ENCODE measurements around the gene SCN2B.

The SCN2B gene

DNA sequence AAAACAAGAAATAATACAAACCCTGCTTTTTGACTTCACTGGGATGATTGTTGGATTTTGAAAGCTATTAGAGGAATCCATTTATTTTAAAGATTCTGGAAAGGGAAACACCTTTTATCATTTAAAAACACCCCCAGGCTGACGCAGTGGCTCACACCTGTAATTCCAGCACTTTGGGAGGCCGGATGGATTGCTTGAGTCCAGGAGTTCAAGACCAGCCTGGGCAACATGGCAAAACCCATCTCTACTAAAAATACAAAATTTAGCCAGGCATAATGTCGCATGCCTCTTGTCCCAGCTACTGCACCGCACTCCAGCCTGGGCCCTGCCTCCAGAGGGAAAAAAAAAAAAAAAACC lies 317 bp upstream of the SCN2B start (continued):
- TF ChIP-seq, protein P1, sequence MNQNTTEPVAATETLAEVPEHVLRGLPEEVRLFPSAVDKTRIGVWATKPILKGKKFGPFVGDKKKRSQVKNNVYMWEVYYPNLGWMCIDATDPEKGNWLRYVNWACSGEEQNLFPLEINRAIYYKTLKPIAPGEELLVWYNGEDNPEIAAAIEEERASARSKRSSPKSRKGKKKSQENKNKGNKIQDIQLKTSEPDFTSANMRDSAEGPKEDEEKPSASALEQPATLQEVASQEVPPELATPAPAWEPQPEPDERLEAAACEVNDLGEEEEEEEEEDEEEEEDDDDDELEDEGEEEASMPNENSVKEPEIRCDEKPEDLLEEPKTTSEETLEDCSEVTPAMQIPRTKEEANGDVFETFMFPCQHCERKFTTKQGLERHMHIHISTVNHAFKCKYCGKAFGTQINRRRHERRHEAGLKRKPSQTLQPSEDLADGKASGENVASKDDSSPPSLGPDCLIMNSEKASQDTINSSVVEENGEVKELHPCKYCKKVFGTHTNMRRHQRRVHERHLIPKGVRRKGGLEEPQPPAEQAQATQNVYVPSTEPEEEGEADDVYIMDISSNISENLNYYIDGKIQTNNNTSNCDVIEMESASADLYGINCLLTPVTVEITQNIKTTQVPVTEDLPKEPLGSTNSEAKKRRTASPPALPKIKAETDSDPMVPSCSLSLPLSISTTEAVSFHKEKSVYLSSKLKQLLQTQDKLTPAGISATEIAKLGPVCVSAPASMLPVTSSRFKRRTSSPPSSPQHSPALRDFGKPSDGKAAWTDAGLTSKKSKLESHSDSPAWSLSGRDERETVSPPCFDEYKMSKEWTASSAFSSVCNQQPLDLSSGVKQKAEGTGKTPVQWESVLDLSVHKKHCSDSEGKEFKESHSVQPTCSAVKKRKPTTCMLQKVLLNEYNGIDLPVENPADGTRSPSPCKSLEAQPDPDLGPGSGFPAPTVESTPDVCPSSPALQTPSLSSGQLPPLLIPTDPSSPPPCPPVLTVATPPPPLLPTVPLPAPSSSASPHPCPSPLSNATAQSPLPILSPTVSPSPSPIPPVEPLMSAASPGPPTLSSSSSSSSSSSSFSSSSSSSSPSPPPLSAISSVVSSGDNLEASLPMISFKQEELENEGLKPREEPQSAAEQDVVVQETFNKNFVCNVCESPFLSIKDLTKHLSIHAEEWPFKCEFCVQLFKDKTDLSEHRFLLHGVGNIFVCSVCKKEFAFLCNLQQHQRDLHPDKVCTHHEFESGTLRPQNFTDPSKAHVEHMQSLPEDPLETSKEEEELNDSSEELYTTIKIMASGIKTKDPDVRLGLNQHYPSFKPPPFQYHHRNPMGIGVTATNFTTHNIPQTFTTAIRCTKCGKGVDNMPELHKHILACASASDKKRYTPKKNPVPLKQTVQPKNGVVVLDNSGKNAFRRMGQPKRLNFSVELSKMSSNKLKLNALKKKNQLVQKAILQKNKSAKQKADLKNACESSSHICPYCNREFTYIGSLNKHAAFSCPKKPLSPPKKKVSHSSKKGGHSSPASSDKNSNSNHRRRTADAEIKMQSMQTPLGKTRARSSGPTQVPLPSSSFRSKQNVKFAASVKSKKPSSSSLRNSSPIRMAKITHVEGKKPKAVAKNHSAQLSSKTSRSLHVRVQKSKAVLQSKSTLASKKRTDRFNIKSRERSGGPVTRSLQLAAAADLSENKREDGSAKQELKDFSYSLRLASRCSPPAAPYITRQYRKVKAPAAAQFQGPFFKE (tag by site-specific recombination; IDR thresholded peaks at IDR 0.05; ENCODE audit: borderline replicate concordance): no peak

GRCh38 chr11:118175031-118175992 lies 1.1 kb downstream of the SCN2B start:
- no peaks in the 10 kb centered on the region for H3K36me3 ChIP-seq (ENCODE audit: control insufficient read depth in 2 of 2, insufficient read depth in 1 of 2, low read length in 2 of 2)
- ChIA-PET CTCF (interaction anchor here (0.7 to 7.5 kb wide), 7 partner anchors 8 to 1303 kb away, joined by 3 to 128 read pairs (median 3); no protein-coding TSS in a partner anchor), POLR2A (no interaction called here)
- no peak overlapping the region for H3K4me3 ChIP-seq (ENCODE audit: low read depth, low read length)
- no peaks in the 10 kb centered on the region for H3K9me3 ChIP-seq (ENCODE audit: control insufficient read depth, insufficient read depth, low read depth, low read length)
- no peak overlapping the region for H3K27ac ChIP-seq (ENCODE audit: extremely low read depth, low read depth, low read length)
- TF ChIP-seq ZFHX2 (tag by site-specific recombination; conservative IDR thresholded peaks at IDR 0.05): peak; percentile 51
- no peak for TF ChIP-seq ZNF292 (tag by site-specific recombination; IDR thresholded peaks at IDR 0.05; ENCODE audit: borderline replicate concordance, low read depth)
- peak; percentile 89 for TF ChIP-seq ZBTB20 (tag by site-specific recombination; IDR thresholded peaks at IDR 0.05)
- 0 out of 2 replicates have a peak, but pooled peaks have one; percentile 10 for TF ChIP-seq ZBTB17 (tag by site-specific recombination; IDR thresholded peaks at IDR 0.05)
- 0 out of 2 replicates have a peak, but pooled peaks have one; percentile 50 for TF ChIP-seq WT1 (tag by site-specific recombination; IDR thresholded peaks at IDR 0.05)
- no peak for TF ChIP-seq BCL11A (tag by site-specific recombination; IDR thresholded peaks at IDR 0.05; ENCODE audit: low read depth)
- peak; percentile 31; the same call in 1 of the 2 replicates for TF ChIP-seq ZNF335 (tag by site-specific recombination; conservative IDR thresholded peaks at IDR 0.05)
- no peaks in the 10 kb centered on the region for H3K4me1 ChIP-seq (ENCODE audit: control insufficient read depth, insufficient read depth, low read length)

DNA sequence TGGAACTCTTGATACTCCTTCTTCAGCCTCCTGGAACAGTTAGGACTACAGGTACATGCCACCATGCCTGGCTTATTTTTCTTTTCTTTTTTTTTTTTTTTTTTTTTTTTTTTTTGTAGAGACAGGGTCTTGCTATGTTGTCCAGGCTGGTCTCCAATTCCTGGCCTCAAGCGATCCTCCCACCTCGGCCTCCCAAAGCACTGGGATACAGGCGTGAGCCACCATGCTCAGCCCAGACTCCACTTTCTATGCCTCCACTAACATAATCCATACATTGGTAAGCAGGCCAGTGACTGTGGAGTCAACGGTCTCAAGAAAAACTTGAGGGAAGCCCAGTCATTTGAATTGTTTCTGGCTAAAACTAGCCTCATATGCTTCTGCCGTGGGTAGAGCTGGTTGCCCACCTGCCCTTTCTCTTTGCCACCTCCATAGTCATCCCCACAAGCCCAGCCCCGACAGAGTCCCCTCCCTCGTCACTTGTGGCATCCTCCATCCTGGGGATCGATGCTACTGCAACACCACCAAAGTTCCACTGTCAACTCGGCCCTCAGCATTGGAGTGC lies 2.4 kb downstream of the SCN2B start:
- Histone ChIP-seq H3K27ac (ENCODE audit: extremely low read depth, low read depth, low read length) (no peak overlapping the region), H3K4me1 (ENCODE audit: control insufficient read depth, insufficient read depth, low read length) (no peaks in the 10 kb centered on the region), H3K36me3 (ENCODE audit: control insufficient read depth in 2 of 2, insufficient read depth in 1 of 2, low read length in 2 of 2) (no peaks in the 10 kb centered on the region), H3K9me3 (ENCODE audit: control insufficient read depth, insufficient read depth, low read depth, low read length) (no peaks in the 10 kb centered on the region), H3K4me3 (ENCODE audit: low read depth, low read length) (no peak overlapping the region)
- POLR2A ChIA-PET: no interaction called here
- CTCF ChIA-PET: interaction anchor here (0.9 to 7.5 kb wide), 6 partner anchors 8 to 70 kb away, joined by 3 to 128 read pairs (median 4); no protein-coding TSS in a partner anchor
- no peak for TF ChIP-seq PRDM6 (tag by site-specific recombination; IDR thresholded peaks at IDR 0.05)
- no peak for TF ChIP-seq ZNF37A (tag by site-specific recombination; IDR thresholded peaks at IDR 0.05)
- TF ChIP-seq ZNF624 (tag by site-specific recombination; IDR thresholded peaks at IDR 0.05): no peak
- TF ChIP-seq, protein P2, sequence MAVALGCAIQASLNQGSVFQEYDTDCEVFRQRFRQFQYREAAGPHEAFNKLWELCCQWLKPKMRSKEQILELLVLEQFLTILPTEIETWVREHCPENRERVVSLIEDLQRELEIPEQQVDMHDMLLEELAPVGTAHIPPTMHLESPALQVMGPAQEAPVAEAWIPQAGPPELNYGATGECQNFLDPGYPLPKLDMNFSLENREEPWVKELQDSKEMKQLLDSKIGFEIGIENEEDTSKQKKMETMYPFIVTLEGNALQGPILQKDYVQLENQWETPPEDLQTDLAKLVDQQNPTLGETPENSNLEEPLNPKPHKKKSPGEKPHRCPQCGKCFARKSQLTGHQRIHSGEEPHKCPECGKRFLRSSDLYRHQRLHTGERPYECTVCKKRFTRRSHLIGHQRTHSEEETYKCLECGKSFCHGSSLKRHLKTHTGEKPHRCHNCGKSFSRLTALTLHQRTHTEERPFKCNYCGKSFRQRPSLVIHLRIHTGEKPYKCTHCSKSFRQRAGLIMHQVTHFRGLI (tag by site-specific recombination; IDR thresholded peaks at IDR 0.05): no peak
- no peak for TF ChIP-seq ZFP3 (tag by site-specific recombination; IDR thresholded peaks at IDR 0.05; ENCODE audit: low read depth)
- TF ChIP-seq, protein P3, sequence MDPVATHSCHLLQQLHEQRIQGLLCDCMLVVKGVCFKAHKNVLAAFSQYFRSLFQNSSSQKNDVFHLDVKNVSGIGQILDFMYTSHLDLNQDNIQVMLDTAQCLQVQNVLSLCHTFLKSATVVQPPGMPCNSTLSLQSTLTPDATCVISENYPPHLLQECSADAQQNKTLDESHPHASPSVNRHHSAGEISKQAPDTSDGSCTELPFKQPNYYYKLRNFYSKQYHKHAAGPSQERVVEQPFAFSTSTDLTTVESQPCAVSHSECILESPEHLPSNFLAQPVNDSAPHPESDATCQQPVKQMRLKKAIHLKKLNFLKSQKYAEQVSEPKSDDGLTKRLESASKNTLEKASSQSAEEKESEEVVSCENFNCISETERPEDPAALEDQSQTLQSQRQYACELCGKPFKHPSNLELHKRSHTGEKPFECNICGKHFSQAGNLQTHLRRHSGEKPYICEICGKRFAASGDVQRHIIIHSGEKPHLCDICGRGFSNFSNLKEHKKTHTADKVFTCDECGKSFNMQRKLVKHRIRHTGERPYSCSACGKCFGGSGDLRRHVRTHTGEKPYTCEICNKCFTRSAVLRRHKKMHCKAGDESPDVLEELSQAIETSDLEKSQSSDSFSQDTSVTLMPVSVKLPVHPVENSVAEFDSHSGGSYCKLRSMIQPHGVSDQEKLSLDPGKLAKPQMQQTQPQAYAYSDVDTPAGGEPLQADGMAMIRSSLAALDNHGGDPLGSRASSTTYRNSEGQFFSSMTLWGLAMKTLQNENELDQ (tag by site-specific recombination; IDR thresholded peaks at IDR 0.05; ENCODE audit: low read depth): no peak
- TF ChIP-seq ZNF239 (tag by site-specific recombination; IDR thresholded peaks at IDR 0.05): no peak
- TF ChIP-seq ZNF202 (tag by site-specific recombination; IDR thresholded peaks at IDR 0.05; ENCODE audit: borderline replicate concordance): no peak
- TF ChIP-seq ZNF544 (tag by site-specific recombination; IDR thresholded peaks at IDR 0.05): no peak
- TF ChIP-seq ZNF416 (tag by site-specific recombination; IDR thresholded peaks at IDR 0.05): no peak

Measured in HEK293 (cell line).